Fibroblast of lung (primary cell): ENCODE results near the gene ZDHHC1.

Source experiments
- EZH2 ChIP-seq: IDR thresholded peaks from 2 replicates; pipeline ENCODE4 v1.5.1; 2012; ENCODE audit warnings: low read length, control low read depth, mild to moderate bottlenecking; ENCODE audit errors: missing control alignments
- TF ChIP-seq, protein P1 (sequence below), 2 donors: IDR thresholded peaks in 1 of 2; conservative IDR thresholded peaks in 1 of 2; 1 replicate in 1 of 2; 2 replicates in 1 of 2; pipeline ENCODE4 v1.5.1; 2011 to 2012; ENCODE audit warnings: low read length in 2 of 2, control low read depth in 1 of 2, inconsistent platforms in 1 of 2, low read depth in 1 of 2, mild to moderate bottlenecking in 1 of 2

DNA sequence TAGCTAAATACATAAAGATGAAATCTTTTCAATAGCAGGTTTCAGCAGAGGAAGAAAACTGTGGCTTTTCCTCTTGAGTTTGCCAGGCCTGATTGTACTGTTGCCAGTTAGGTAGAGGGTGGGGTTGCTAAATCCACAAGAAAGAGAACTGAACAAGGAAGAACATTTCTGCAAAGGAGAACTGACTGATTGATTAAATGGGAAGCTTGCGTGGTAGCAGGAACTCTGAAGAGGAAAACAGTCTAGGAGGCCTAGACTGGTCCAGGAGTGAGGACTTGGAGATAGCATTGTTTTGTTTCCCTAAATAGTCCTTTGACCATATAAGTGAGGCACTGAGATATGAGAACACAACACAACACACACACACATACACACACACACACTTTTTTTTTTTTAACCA, 70.9 kb downstream of the ZDHHC1 start:
- no peak for TF ChIP-seq EZH2
- TF ChIP-seq, protein P1, sequence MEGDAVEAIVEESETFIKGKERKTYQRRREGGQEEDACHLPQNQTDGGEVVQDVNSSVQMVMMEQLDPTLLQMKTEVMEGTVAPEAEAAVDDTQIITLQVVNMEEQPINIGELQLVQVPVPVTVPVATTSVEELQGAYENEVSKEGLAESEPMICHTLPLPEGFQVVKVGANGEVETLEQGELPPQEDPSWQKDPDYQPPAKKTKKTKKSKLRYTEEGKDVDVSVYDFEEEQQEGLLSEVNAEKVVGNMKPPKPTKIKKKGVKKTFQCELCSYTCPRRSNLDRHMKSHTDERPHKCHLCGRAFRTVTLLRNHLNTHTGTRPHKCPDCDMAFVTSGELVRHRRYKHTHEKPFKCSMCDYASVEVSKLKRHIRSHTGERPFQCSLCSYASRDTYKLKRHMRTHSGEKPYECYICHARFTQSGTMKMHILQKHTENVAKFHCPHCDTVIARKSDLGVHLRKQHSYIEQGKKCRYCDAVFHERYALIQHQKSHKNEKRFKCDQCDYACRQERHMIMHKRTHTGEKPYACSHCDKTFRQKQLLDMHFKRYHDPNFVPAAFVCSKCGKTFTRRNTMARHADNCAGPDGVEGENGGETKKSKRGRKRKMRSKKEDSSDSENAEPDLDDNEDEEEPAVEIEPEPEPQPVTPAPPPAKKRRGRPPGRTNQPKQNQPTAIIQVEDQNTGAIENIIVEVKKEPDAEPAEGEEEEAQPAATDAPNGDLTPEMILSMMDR (conservative IDR thresholded peaks at IDR 0.05 in 1 of 2, IDR thresholded peaks at IDR 0.05 in 1 of 2; ENCODE audit: low read depth in 1 of 2, low read length in 2 of 2): no peak
